GM18505 (cell line): ENCODE data around the gene SCAPER.

ENCODE experiments used
- ATAC-seq: cut with Tn5 transposase; IDR thresholded peaks from one replicate; pipeline ENCODE4 v1.9.1; 2021; ENCODE audit not compliant: unreplicated experiment
- POLR2A ChIP-seq: IDR thresholded peaks from 4 replicates; pipeline ENCODE4 v1.6.1; 2011; ENCODE audit warnings: borderline replicate concordance; ENCODE audit not compliant: insufficient read depth, insufficient read length; ENCODE audit errors: extremely low read depth

Gene SCAPER, protein sequence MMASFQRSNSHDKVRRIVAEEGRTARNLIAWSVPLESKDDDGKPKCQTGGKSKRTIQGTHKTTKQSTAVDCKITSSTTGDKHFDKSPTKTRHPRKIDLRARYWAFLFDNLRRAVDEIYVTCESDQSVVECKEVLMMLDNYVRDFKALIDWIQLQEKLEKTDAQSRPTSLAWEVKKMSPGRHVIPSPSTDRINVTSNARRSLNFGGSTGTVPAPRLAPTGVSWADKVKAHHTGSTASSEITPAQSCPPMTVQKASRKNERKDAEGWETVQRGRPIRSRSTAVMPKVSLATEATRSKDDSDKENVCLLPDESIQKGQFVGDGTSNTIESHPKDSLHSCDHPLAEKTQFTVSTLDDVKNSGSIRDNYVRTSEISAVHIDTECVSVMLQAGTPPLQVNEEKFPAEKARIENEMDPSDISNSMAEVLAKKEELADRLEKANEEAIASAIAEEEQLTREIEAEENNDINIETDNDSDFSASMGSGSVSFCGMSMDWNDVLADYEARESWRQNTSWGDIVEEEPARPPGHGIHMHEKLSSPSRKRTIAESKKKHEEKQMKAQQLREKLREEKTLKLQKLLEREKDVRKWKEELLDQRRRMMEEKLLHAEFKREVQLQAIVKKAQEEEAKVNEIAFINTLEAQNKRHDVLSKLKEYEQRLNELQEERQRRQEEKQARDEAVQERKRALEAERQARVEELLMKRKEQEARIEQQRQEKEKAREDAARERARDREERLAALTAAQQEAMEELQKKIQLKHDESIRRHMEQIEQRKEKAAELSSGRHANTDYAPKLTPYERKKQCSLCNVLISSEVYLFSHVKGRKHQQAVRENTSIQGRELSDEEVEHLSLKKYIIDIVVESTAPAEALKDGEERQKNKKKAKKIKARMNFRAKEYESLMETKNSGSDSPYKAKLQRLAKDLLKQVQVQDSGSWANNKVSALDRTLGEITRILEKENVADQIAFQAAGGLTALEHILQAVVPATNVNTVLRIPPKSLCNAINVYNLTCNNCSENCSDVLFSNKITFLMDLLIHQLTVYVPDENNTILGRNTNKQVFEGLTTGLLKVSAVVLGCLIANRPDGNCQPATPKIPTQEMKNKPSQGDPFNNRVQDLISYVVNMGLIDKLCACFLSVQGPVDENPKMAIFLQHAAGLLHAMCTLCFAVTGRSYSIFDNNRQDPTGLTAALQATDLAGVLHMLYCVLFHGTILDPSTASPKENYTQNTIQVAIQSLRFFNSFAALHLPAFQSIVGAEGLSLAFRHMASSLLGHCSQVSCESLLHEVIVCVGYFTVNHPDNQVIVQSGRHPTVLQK (N-terminal part only)

DNA sequence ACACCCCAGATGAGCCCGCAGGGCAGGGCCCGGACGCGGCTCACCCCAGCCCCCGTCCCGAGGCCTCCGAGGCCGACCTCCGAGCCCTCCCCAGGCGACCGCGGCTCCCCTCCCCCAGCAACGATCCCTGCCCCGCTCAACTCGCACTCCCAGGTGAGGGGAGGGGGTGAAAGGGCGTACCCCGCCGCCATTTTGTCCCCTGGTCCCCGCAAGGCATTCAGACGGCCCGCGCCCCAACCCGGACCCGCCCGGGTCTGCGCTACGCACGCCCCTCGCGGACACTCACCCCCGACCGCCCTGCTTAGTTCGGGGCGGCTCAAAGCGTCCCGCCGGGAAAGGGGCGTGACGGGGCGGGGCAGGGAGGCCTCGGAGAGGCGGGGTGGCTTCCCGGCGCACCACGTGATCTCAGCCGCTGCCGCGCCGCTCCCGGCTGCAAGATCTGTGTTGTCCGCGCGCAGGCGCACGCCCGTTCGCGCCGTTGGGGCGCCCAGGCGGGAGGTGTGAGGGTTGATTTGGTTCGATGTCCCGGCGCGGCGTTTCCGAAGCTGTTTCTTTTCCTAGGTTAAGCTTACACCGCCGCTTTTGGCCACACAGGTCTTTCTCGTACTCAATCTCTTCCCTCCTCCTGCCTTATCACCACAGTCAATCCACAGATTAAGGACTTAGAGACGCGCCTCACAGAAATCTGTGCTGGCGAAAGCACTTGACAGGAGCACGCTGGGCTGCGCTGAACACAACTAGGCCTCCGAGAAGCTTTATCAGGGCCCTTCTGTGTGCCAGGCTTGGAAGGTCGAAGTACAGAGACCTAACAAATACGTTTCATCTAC, at the start of gene SCAPER:
Gene SCAPER (minus strand): TSS at position 328 of the 827 bp plus-strand sequence. CDS start 21,523 bp downstream, outside the sequence.
- TF ChIP-seq POLR2A, result peak; percentile 77
- ATAC-seq, result peak; percentile 85

DNA sequence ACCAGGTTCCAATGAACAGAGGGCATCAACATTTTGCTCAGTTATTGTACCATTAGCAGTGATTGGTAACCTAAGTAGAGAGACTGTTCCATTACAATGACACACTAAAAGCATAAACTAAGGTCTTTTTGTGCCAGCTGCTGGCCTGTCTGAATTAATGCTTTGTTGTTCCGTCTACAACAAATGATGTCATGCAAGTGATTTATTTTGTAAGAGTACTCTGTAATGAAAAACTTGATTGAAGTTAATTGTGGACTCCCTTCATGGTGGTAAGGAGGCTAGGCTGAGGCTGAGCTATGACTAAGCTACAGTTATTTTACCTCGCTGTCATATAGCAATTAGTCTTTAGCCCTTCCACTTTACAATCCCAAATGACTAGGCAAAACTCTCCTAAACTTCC, 49.6 kb upstream of the SCAPER start:
- TF ChIP-seq POLR2A, result no peak
- ATAC-seq, result no peak

DNA sequence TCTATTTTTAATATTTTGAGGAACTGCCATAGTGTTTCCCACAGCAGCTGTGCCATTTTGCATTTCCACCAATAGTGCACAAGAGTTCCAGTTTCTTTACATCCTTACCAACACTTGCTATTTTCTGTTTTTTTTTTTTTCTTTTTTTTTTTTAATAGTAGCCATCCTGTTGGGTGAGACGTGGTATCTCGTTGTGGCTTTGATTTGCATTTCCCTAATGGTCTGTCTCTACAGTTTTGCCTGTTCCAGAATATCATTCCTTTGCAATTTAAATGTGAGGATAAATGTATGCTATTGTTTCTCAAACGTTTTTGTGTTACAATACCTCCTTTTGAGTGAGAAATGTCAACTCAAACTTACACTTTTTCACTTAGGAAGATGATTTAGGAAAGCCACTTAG, 48.8 kb upstream of the SCAPER start:
- TF ChIP-seq POLR2A, result no peak
- no peak for ATAC-seq

- no peak for TF ChIP-seq POLR2A
- ATAC-seq, result no peak
Measured at GRCh38 chr15:76951220-76951619, 46.1 kb upstream of the SCAPER start.

DNA sequence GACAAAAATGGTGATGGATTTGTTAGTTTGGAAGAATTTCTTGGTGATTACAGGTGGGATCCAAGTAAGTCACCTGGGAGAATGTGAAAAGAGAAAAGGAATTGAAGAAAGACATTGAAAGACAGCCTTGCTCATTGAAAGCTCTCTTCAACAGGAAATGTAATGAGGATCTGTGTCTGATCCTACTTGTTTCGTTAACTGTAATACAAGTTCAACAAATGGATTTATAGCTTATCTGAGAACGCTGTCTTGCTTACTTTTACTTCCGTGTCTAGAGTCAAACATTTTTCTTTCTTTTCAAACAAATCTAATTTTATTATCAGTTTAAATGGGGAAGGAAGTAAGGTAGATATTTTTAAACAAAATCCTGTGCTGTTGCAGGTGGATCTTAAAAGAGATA, 42.3 kb upstream of the SCAPER start:
- no peak for TF ChIP-seq POLR2A

DNA sequence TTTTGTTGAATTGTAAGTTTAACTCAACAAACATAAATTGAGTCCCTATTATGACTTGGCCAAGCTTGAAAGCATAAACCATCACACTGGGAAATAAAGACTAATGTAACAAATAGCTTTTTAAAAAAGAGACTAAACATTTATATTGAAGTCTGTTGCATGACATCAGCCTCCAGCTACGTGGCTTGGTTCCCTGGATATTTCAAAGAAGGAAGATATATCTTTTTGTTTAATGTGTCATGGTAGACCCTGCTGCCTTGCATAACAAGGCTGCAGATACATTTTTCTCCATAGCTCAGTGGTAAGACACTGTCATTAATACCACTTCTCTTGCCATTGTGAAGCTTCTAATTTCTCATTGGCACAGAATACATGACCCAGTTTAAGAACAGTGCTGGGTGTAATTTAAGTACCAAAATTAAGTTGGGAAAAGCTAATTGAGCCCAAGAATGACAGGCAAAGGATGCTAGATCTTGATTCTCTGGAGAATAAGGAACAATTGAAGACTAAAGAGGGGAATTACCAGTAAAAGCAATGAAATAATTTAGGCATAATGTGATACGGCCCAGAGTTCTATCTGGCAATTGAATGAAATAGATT, 40.5 kb upstream of the SCAPER start:
- no peak for ATAC-seq
- TF ChIP-seq POLR2A, result no peak

More for the DNA sequence above, 42.3 kb upstream of the SCAPER start:
- no peak for ATAC-seq

- no peak for ATAC-seq
- TF ChIP-seq POLR2A, result no peak
Measured at GRCh38 chr15:76942331-76942730, 37.2 kb upstream of the SCAPER start.

GRCh38 chr15:76941636-76942035, 36.5 kb upstream of the SCAPER start:
- TF ChIP-seq POLR2A, result no peak
- no peak for ATAC-seq

GRCh38 chr15:76939715-76940114, 34.6 kb upstream of the SCAPER start:
- ATAC-seq, result no peak
- no peak for TF ChIP-seq POLR2A

- no peak for ATAC-seq
Measured at GRCh38 chr15:76938752-76939151, 33.6 kb upstream of the SCAPER start.

DNA sequence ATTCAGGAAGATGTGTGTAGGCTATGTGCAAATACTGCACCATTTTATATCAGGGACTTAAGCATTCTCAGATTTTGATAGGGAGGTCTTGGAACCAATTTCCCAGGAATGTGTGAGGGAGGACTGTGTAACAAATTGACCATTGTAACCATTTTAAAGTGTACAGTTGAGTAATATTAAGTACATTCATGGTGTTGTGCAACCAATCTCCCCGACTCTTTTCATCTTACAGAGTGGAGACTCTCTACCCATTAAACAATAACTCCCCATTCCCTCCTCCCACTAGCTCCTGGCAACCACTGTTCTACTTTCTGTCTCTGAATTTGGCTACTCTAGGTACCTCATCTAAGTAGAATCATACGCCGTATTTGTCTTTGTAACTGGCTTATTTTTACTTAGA, 31.5 kb upstream of the SCAPER start:
- TF ChIP-seq POLR2A, result no peak
- ATAC-seq, result no peak

More at GRCh38 chr15:76938752-76939151, 33.6 kb upstream of the SCAPER start:
- no peak for TF ChIP-seq POLR2A

- ATAC-seq, result no peak
- TF ChIP-seq POLR2A, result no peak
Measured at GRCh38 chr15:76935620-76936019, 30.5 kb upstream of the SCAPER start.
